HG03432 (cell line): Measurements from ENCODE around the gene SH3BP5L.

Experiments
- ATAC-seq: cut with Tn5 transposase; IDR thresholded peaks from one replicate; pipeline ENCODE4 v1.9.1; 2021; ENCODE audit warnings: mild to moderate bottlenecking, moderate library complexity; ENCODE audit not compliant: unreplicated experiment

The SH3BP5L gene

GRCh38 chr1:248783367-248783766 is 42.3 kb downstream of the SH3BP5L start:
- ATAC-seq, result no peak

DNA sequence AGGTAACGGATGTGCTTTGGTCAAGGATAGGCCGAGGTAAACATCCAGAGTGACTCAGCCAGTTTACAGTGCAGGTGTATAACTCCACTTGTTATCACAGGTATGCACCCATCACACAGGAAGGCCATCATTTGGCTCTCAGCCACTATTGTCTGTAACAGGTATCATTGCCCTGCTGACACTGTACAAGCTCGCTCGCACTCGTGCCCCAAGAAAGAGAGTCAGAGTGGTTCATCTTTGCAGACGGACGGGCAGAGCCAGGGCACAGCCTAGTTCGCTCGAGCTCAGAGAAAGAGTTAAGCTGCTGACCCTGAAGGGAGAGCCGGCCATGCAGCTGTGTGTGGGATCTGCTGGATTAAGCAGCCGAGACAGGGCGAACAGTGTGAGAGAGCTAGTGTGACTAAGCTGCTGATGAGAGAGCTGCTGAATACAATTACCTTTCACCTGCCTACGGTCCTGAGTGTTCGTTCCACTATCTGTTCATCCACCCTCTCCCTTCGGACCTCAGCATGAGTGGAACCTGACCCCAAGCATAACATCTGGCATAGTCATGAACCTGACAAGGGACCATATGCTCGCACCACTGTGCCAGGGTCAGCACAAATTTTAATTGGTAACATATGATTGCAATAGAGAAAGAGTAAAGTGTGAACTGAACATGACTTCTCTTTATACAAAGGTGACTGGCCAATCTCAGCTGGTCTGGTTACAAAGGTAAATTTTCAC is 43.1 kb downstream of the SH3BP5L start:
- no peak for ATAC-seq

DNA sequence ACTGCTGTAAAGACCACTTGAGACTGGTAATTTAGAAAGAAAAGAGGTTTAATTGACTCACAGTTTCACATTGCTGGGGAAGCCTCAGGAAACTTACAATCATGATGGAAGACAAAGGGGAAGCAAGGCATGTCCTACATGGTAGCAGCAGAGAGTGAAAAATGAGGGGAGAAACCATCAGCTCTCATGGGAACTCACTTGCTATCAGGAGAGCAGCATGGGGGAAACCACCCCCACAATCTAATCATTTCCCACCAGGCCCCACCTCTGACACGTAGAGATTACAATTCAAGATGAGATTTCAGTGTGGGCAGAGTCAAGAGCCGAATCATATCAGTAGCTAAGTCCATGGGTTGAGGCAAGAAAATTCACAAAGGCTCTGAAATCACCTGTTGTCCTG is 46.4 kb downstream of the SH3BP5L start:
- no peak for ATAC-seq

DNA sequence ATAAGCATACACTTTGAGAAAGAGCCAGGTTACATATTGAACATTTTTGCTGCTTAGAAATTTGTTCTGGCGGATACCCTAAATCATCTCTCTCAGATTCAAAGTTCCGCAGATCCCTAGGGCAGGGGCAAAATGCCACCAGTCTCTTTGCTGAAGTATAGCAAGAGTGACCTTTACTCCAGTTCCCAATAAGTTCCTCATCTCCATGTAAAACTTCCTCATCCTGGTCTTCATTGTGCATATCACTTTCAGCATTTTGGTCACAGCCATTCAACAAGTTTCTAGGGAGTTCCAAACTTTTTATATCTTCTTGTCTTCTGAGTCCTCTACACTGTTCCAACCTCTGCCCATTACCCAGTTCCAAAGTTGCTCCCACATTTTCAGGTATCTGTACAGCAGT is 46.8 kb downstream of the SH3BP5L start:
- ATAC-seq, result no peak

GRCh38 chr1:248776991-248777390 is 48.7 kb downstream of the SH3BP5L start:
- no peak for ATAC-seq

DNA sequence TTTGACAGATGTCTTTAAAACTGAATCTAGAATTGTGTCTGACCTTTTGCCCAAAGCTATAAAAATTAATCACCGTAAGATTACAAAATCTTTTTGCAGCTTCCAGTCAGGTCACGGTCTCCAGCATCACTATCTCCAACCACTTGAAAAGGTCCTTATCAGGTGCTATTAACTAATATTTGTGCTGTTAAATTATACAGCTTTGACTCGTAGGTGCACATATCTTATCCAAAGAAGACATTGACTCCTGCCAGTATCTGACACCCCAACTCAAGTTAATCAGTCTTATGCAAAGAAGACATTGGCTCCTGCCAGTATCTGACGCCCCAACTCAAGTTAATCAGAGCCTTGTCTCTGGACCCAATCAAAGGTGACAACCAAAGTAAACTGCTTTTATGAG is 50.3 kb downstream of the SH3BP5L start:
- no peak for ATAC-seq
